ENCODE data around the gene MVP. TPM values are rescaled to one million over a fixed set of nuclear protein-coding genes. Genes with fewer than 3 reads are reported as not detected.

MVP gene
- total RNA-seq, 1 experiment from 2014 or later, result 72.5 TPM

GRCh38 chr16:29894352-29894751 is 74.1 kb downstream of the MVP start:
- TF ChIP-seq CTCF (IDR thresholded peaks at IDR 0.05; ENCODE audit: insufficient read depth in 1 of 2, low read depth in 1 of 2, low read length in 1 of 2, severe bottlenecking in 1 of 2, unreplicated experiment in 1 of 2), result no peak
- no peaks in the 10 kb centered on the region; the same call in none of the 2 replicates for H3K36me3 ChIP-seq (ENCODE audit: control insufficient read depth, insufficient read depth, low read length)
- no peaks in the 10 kb centered on the region for H3K27me3 ChIP-seq (replicated peaks; ENCODE audit: control insufficient read depth, insufficient read depth, low read length)
- H3K27me3 Mint-ChIP-seq (ENCODE audit: insufficient read depth, unreplicated experiment), result no peaks in the 10 kb centered on the region
- H3K36me3 Mint-ChIP-seq (ENCODE audit: insufficient read depth, unreplicated experiment), result peaks cover 7% of the 10 kb centered on the region
- H3K4me1 Mint-ChIP-seq (ENCODE audit: low read depth, unreplicated experiment), result peaks cover 21% of the 10 kb centered on the region
- intact Hi-C loops (cut with micrococcal nuclease; ENCODE audit: unreplicated experiment), result loop anchor here (10.0 kb wide), 1 partner anchor 130 kb away; the partner anchor contains the start of gene C16orf92
- H3K4me3 ChIP-seq (ENCODE audit: low read depth, low read length), result no peak overlapping the region
- peaks cover 25% of the 10 kb centered on the region for H3K4me1 ChIP-seq
- ChIA-PET CTCF (no interaction called here), POLR2A (no interaction called here)
- no peak overlapping the region for H3K27ac Mint-ChIP-seq (ENCODE audit: unreplicated experiment)
- no peak for DNase-seq
- H3K9me3 Mint-ChIP-seq (ENCODE audit: unreplicated experiment), result no peaks in the 10 kb centered on the region
- no peaks in the 10 kb centered on the region for H3K9me3 ChIP-seq
- H3K4me3 Mint-ChIP-seq (ENCODE audit: unreplicated experiment), result no peak overlapping the region
- no TSS peak for BruUV-seq (replicated peaks)

- Histone ChIP-seq H3K36me3 (ENCODE audit: control insufficient read depth, insufficient read depth, low read length) (no peaks in the 10 kb centered on the region; the same call in none of the 2 replicates), H3K4me1 (peaks cover 27% of the 10 kb centered on the region), H3K27me3 (replicated peaks; ENCODE audit: control insufficient read depth, insufficient read depth, low read length) (no peaks in the 10 kb centered on the region), H3K4me3 (ENCODE audit: low read depth, low read length) (no peak overlapping the region), H3K9me3 (no peaks in the 10 kb centered on the region)
- intact Hi-C loops (cut with micrococcal nuclease; ENCODE audit: unreplicated experiment), result loop anchor here (10.0 kb wide), 1 partner anchor 128 kb away; the partner anchor contains the start of gene C16orf92
- H3K4me1 Mint-ChIP-seq (ENCODE audit: low read depth, unreplicated experiment), result peaks cover 26% of the 10 kb centered on the region
- POLR2A ChIA-PET, result no interaction called here
- no peak for DNase-seq
- BruUV-seq (replicated peaks), result no TSS peak
- no peak overlapping the region for H3K4me3 Mint-ChIP-seq (ENCODE audit: unreplicated experiment)
- no peaks in the 10 kb centered on the region for H3K9me3 Mint-ChIP-seq (ENCODE audit: unreplicated experiment)
- no peaks in the 10 kb centered on the region for H3K27me3 Mint-ChIP-seq (ENCODE audit: insufficient read depth, unreplicated experiment)
- no peak for TF ChIP-seq CTCF (IDR thresholded peaks at IDR 0.05; ENCODE audit: insufficient read depth in 1 of 2, low read depth in 1 of 2, low read length in 1 of 2, severe bottlenecking in 1 of 2, unreplicated experiment in 1 of 2)
- H3K36me3 Mint-ChIP-seq (ENCODE audit: insufficient read depth, unreplicated experiment), result peaks cover 4% of the 10 kb centered on the region
- H3K27ac Mint-ChIP-seq (ENCODE audit: unreplicated experiment), result no peak overlapping the region
- CTCF ChIA-PET, result no interaction called here
Measured at GRCh38 chr16:29896841-29897240, 76.6 kb downstream of the MVP start.

GRCh38 chr16:29897333-29897732 is 77.1 kb downstream of the MVP start:
- Histone ChIP-seq H3K4me1 (peaks cover 27% of the 10 kb centered on the region), H3K9me3 (no peaks in the 10 kb centered on the region), H3K4me3 (ENCODE audit: low read depth, low read length) (no peak overlapping the region), H3K36me3 (ENCODE audit: control insufficient read depth, insufficient read depth, low read length) (no peaks in the 10 kb centered on the region; the same call in none of the 2 replicates), H3K27me3 (replicated peaks; ENCODE audit: control insufficient read depth, insufficient read depth, low read length) (no peaks in the 10 kb centered on the region)
- Mint-ChIP-seq H3K4me1 (ENCODE audit: low read depth, unreplicated experiment) (peaks cover 22% of the 10 kb centered on the region), H3K9me3 (ENCODE audit: unreplicated experiment) (no peaks in the 10 kb centered on the region), H3K4me3 (ENCODE audit: unreplicated experiment) (no peak overlapping the region), H3K27ac (ENCODE audit: unreplicated experiment) (no peak overlapping the region), H3K36me3 (ENCODE audit: insufficient read depth, unreplicated experiment) (no peaks in the 10 kb centered on the region), H3K27me3 (ENCODE audit: insufficient read depth, unreplicated experiment) (no peaks in the 10 kb centered on the region)
- DNase-seq, result no peak
- POLR2A ChIA-PET, result no interaction called here
- CTCF ChIA-PET, result no interaction called here
- BruUV-seq (replicated peaks), result no TSS peak
- no peak for TF ChIP-seq CTCF (IDR thresholded peaks at IDR 0.05; ENCODE audit: insufficient read depth in 1 of 2, low read depth in 1 of 2, low read length in 1 of 2, severe bottlenecking in 1 of 2, unreplicated experiment in 1 of 2)
- intact Hi-C loops (cut with micrococcal nuclease; ENCODE audit: unreplicated experiment), result loop anchor here (10.0 kb wide), 1 partner anchor 127 kb away; the partner anchor contains the start of gene C16orf92

Other genes starting within 250 kb of the MVP start
- not detected in 2 replicates for gene SPN, start 157.2 kb upstream of the MVP start, total RNA-seq (2022)
- 176 and 178 TPM in 2 replicates for gene QPRT, start 141.3 kb upstream of the MVP start, total RNA-seq (2022)
- gene C16orf54, start 74.5 kb upstream of the MVP start, total RNA-seq (2022), result not detected in 2 replicates
- gene ZG16, start 42.2 kb upstream of the MVP start, total RNA-seq (2022), result 1.4 and 1.9 TPM in 2 replicates
- 134 and 152 TPM in 2 replicates for gene KIF22, start 29.7 kb upstream of the MVP start, total RNA-seq (2022)
- gene MAZ, start 13.9 kb upstream of the MVP start, total RNA-seq (2022), result 299 and 317 TPM in 2 replicates
- 3.6 and 3.9 TPM in 2 replicates for gene PRRT2, start 8.3 kb upstream of the MVP start, total RNA-seq (2022)
- 31.4 and 33.0 TPM in 2 replicates for gene PAGR1, start 4.3 kb upstream of the MVP start, total RNA-seq (2022)
- gene CDIPT, start 42.8 kb downstream of the MVP start, total RNA-seq (2022), result 56.6 and 57.1 TPM in 2 replicates
- gene SEZ6L2, start 79.1 kb downstream of the MVP start, total RNA-seq (2022), result 24.1 and 26.3 TPM in 2 replicates
- gene ASPHD1, start 80.0 kb downstream of the MVP start, total RNA-seq (2022), result 13.2 and 14.7 TPM in 2 replicates
- gene KCTD13, start 105.8 kb downstream of the MVP start, total RNA-seq (2022), result 13.0 and 14.9 TPM in 2 replicates
- gene TMEM219, start 141.6 kb downstream of the MVP start, total RNA-seq (2022), result 54.5 and 57.7 TPM in 2 replicates
- gene TAOK2, start 153.4 kb downstream of the MVP start, total RNA-seq (2022), result 45.8 and 47.1 TPM in 2 replicates
- 22.7 and 23.3 TPM in 2 replicates for gene HIRIP3, start 175.2 kb downstream of the MVP start, total RNA-seq (2022)
- 58.6 and 58.8 TPM in 2 replicates for gene INO80E, start 175.8 kb downstream of the MVP start, total RNA-seq (2022)
- gene DOC2A, start 190.6 kb downstream of the MVP start, total RNA-seq (2022), result 3.5 and 4.5 TPM in 2 replicates
- gene C16orf92, start 202.7 kb downstream of the MVP start, total RNA-seq (2022), result not detected in 2 replicates
- 0.48 and 0.60 TPM in 2 replicates for gene TLCD3B, start 210.8 kb downstream of the MVP start, total RNA-seq (2022)
- gene ALDOA, start 245.3 kb downstream of the MVP start, total RNA-seq (2022), result 675 and 802 TPM in 2 replicates